A549 (cell line): ENCODE measurements around the gene PRR5. TPM values are rescaled to one million over a fixed set of nuclear protein-coding genes. Genes with fewer than 3 reads are reported as not detected.
A peak's percentile ranks its signal among the peaks of the same experiment; 100 is the strongest.

Source experiments
- ATAC-seq, 2 experiments: fragments of 200-7000 bp in 1 of 2; fragments of >200 bp in 1 of 2; cut with Nextera tagmentation in 1 of 2; cut with Tn5 transposase in 1 of 2; 3 replicates each; pipeline versions ENCODE4 v1.8.0 to v1.9.1; 2018 to 2020; ENCODE audit warnings: mild to moderate bottlenecking in 1 of 2, moderate library complexity in 1 of 2
- CTCF ChIA-PET: fragments of 300-600 bp; sonication (Branson Sonifier 250); formaldehyde crosslinking; extraction: SDS; loops from one replicate; lab custom pipeline; 2021; ENCODE audit warnings: antibody characterized with exemption, inconsistent platforms; lab: Yijun Ruan, JAX
- POLR2A ChIA-PET: fragments of 350-600 bp; formaldehyde crosslinking; extraction: SDS; loops from one replicate; lab custom pipeline; 2021; ENCODE audit warnings: antibody characterized with exemption, inconsistent platforms; lab: Yijun Ruan, JAX
- DNase-seq, 2 experiments: peaks; one replicate each; pipeline versions ENCODE4 v3.0.0 to v3.0.0-alpha.2; 2011 to 2016; ENCODE audit warnings: low read depth in 1 of 2, low spot score in 1 of 2
- FAIRE-seq: peaks from 2 replicates; lab custom pipeline; 2011; peaks lifted over from hg19 to GRCh38; lab: Jason Lieb, UNC
- H3K27ac ChIP-seq, 2 experiments: fragments of >200 bp; sonication (Bioruptor Twin); formaldehyde crosslinking; 3 replicates each; pipeline ENCODE4 v1.5.1; 2016 to 2017
- H3K4me1 ChIP-seq: fragments of >200 bp; sonication (Bioruptor Twin); formaldehyde crosslinking; 3 replicates; pipeline ENCODE4 v1.6.1; 2016
- H3K4me2 ChIP-seq: fragments of >200 bp; sonication (Bioruptor Twin); formaldehyde crosslinking; 3 replicates; pipeline ENCODE4 v1.6.1; 2016
- H3K4me3 ChIP-seq: fragments of >200 bp; sonication (Bioruptor Twin); formaldehyde crosslinking; 3 replicates; pipeline ENCODE4 v1.5.1; 2016
- H3K9me3 ChIP-seq: fragments of >200 bp; sonication (Bioruptor Twin); formaldehyde crosslinking; 3 replicates; pipeline ENCODE4 v1.6.1; 2016
- CEBPB ChIP-seq, 2 experiments: fragments of >200 bp in 1 of 2; sonication (Bioruptor Twin) in 1 of 2; formaldehyde crosslinking in 1 of 2; IDR thresholded peaks; 2 replicates each; pipeline ENCODE4 v1.6.1; 2012 to 2016
- ELK1 ChIP-seq: fragments of 150-350 bp; IDR thresholded peaks from 2 replicates; pipeline ENCODE4 v1.6.1; 2014; ENCODE audit warnings: low read depth, mild to moderate bottlenecking, low read length
- EP300 ChIP-seq, 2 experiments: fragments of >200 bp; sonication (Bioruptor Twin); formaldehyde crosslinking; IDR thresholded peaks; 2 replicates in 1 of 2; 3 replicates in 1 of 2; pipeline ENCODE4 v1.6.1; 2016 to 2017
- ESRRA ChIP-seq: fragments of 150-350 bp; IDR thresholded peaks from 2 replicates; pipeline ENCODE4 v1.6.1; 2014; ENCODE audit warnings: mild to moderate bottlenecking, low read length, borderline replicate concordance
- FOXS1 ChIP-seq: fragments of 250-450 bp; sonication (Bioruptor Pico); IDR thresholded peaks from 2 replicates; pipeline ENCODE4 v1.5.0; 2020; ENCODE audit warnings: mild to moderate bottlenecking, moderate library complexity
- HOXA7 ChIP-seq: fragments of 250-450 bp; sonication (Bioruptor Pico); IDR thresholded peaks from 2 replicates; pipeline ENCODE4 v1.5.0; 2020; ENCODE audit warnings: mild to moderate bottlenecking, moderate library complexity
- HOXB13 ChIP-seq: fragments of 250-450 bp; sonication (Bioruptor Pico); IDR thresholded peaks from 2 replicates; pipeline ENCODE4 v1.5.0; 2020; ENCODE audit warnings: low read depth, mild to moderate bottlenecking, moderate library complexity
- JUN ChIP-seq, 2 experiments: fragments of >200 bp; sonication (Bioruptor Twin); formaldehyde crosslinking; IDR thresholded peaks; 2 replicates in 1 of 2; 3 replicates in 1 of 2; pipeline ENCODE4 v1.6.1; 2016 to 2017
- MAX ChIP-seq: IDR thresholded peaks from 2 replicates; pipeline ENCODE4 v1.6.1; 2012
- NFE2L2 ChIP-seq: fragments of 150-350 bp; conservative IDR thresholded peaks from 2 replicates; pipeline ENCODE4 v1.6.1; 2014; ENCODE audit warnings: low read length
- PHF8 ChIP-seq: fragments of 200-600 bp; sonication (generic); IDR thresholded peaks from 2 replicates; pipeline ENCODE4 v1.6.1; 2016; ENCODE audit warnings: low read depth, mild to moderate bottlenecking, antibody characterized with exemption, moderate library complexity, borderline replicate concordance
- POLR2AphosphoS2 ChIP-seq: conservative IDR thresholded peaks from 2 replicates; pipeline ENCODE4 v1.6.1; 2012; ENCODE audit warnings: low read length, improper control_type of control experiment, inconsistent platforms
- REST ChIP-seq: fragments of 200-600 bp; sonication (generic); IDR thresholded peaks from 2 replicates; pipeline ENCODE4 v1.6.1; 2016; ENCODE audit warnings: antibody characterized with exemption, mild to moderate bottlenecking, moderate library complexity
- SREBF2 ChIP-seq: fragments of 450-650 bp; IDR thresholded peaks from 2 replicates; pipeline ENCODE4 v1.6.1; 2014; ENCODE audit warnings: mild to moderate bottlenecking, moderate library complexity
- ZNF302 ChIP-seq: fragments of 250-450 bp; sonication (Bioruptor Pico); IDR thresholded peaks from 2 replicates; pipeline ENCODE4 v1.9.0; 2021; ENCODE audit warnings: inconsistent platforms, mild to moderate bottlenecking, moderate library complexity
- WGBS: methylation state at CpG from one replicate; pipeline ENCODE4 v1.1.6; 2017; ENCODE audit errors: missing lambda C conversion rate; 5-methylcytosine and 5-hydroxymethylcytosine counted together
- polyA plus RNA-seq, 4 experiments: library from polyadenylated mRNA; depleted of rRNA in 3 of 4; stranded (reverse); fragments of >200 nt; fragmentation: RNase III in 1 of 4; extraction: RNeasy Plus Mini Kit Qiagen cat#74134 plus additional on column Dnase treatment in 1 of 4; gene quantifications; 2 replicates in 3 of 4; 3 replicates in 1 of 4; pipeline ENCODE4 v1.2.3, GENCODE V29; 2011 to 2017
- TF ChIP-seq, protein P1 (sequence below): fragments of 450-650 bp; IDR thresholded peaks from 2 replicates; pipeline ENCODE4 v1.6.1; 2014; ENCODE audit warnings: antibody characterized with exemption

The PRR5 gene
- polyA plus RNA-seq, 2 of the 4 experiments (the other 2 are of a cell fraction) = 7.1 to 19.5 TPM

- POLR2A ChIA-PET = no interaction called here
- FAIRE-seq = no peak
- no peak for DNase-seq
- H3K27ac ChIP-seq = no peak overlapping the region; a peak in 1 of 6 replicates
- H3K4me2 ChIP-seq = 0 out of 3 replicates have a peak overlapping the region, but pooled peaks have one; percentile 14
- peaks cover 33% of the 10 kb centered on the region for H3K4me1 ChIP-seq
- no peak for ATAC-seq
- TF ChIP-seq HOXA7 = no peak
- TF ChIP-seq ZNF302 (CRISPR knock-in tag) = no peak
- WGBS = 43% methylated on average over 10 of the region's 10 CpGs
- no peaks in the 10 kb centered on the region for H3K9me3 ChIP-seq
- no peak overlapping the region for H3K4me3 ChIP-seq
- CTCF ChIA-PET = interaction anchor here (0.8 to 1.5 kb wide), 3 partner anchors 8 to 47 kb away, joined by 3 to 5 read pairs (median 3); no protein-coding TSS in a partner anchor
Observed at GRCh38 chr22:44689173-44689572, 12.8 kb upstream of the PRR5 start.

- Histone ChIP-seq H3K4me1 (peaks cover 26% of the 10 kb centered on the region), H3K4me3 (no peak overlapping the region), H3K27ac (no peak overlapping the region), H3K4me2 (no peak overlapping the region), H3K9me3 (no peaks in the 10 kb centered on the region)
- DNase-seq (no peak), FAIRE-seq (no peak), ATAC-seq (no peak)
- 90% methylated on average over 9 of the region's 9 CpGs for WGBS
- CTCF ChIA-PET = interaction anchor here (0.9 to 1.5 kb wide), 2 partner anchors 45 to 46 kb away, joined by 3 to 5 read pairs; no protein-coding TSS in a partner anchor
- TF ChIP-seq CEBPB (IDR thresholded peaks at IDR 0.05) (no peak), FOXS1 (CRISPR knock-in tag) (no peak), ELK1 (no peak), PHF8 (no peak), EP300 (IDR thresholded peaks at IDR 0.05) (no peak), POLR2AphosphoS2 (no peak), NFE2L2 (no peak), HOXB13 (no peak), REST (no peak), MAX (no peak), JUN (IDR thresholded peaks at IDR 0.05) (no peak), ESRRA (no peak), SREBF2 (no peak)
- TF ChIP-seq, protein P1, sequence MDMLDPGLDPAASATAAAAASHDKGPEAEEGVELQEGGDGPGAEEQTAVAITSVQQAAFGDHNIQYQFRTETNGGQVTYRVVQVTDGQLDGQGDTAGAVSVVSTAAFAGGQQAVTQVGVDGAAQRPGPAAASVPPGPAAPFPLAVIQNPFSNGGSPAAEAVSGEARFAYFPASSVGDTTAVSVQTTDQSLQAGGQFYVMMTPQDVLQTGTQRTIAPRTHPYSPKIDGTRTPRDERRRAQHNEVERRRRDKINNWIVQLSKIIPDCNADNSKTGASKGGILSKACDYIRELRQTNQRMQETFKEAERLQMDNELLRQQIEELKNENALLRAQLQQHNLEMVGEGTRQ = no peak
- POLR2A ChIA-PET = no interaction called here
Observed at GRCh38 chr22:44689915-44690524, 12.0 kb upstream of the PRR5 start.
